GM20000 (cell line): ENCODE results near the gene UBE2O.

ENCODE experiments used
- DNase-seq: peaks from one replicate; pipeline ENCODE4 v3.0.0; 2012; ENCODE audit warnings: low spot score
- TF ChIP-seq, protein P1 (sequence below): IDR thresholded peaks from 2 replicates; pipeline ENCODE4 v1.5.1; 2012; ENCODE audit warnings: mild to moderate bottlenecking, control low read depth; ENCODE audit errors: extremely low read depth, missing control alignments

The UBE2O gene

DNA sequence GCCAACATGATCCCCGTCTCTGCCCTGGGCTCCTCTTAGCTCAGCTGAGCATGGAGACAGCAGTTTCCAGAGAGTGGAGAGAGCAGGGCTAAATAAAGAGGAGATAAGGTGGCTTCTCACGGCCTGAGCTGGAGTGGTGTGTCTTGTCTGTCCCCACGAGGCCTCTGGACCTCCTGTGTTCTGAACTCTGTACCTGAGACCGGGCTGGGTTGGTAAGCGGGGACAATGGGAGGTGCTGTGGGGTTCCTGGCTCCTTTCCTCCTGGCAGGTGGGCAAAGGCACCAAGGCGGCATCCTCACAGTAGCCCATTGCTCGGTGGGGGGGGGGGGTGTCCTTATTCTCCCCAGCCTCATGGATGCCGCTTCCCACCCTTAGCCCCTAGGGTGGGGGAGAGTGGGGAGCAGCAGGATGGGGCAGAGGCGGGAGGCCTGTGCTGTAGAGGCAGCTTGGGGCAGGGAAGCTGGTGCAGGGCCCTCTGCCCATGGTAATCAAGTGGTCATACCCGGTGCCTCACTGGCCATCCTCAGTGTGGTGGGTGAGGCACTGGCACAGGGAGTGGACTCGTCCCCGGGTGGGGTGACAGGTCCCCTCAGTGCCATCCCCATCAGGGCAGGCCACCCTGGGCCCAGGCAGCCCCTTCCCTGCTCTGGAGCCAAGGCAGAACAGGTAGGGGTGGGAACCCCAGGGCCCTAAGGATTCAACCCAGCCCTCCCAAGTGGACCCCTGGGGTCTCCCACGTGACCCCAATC lies 17.2 kb upstream of the UBE2O start:
- TF ChIP-seq, protein P1, sequence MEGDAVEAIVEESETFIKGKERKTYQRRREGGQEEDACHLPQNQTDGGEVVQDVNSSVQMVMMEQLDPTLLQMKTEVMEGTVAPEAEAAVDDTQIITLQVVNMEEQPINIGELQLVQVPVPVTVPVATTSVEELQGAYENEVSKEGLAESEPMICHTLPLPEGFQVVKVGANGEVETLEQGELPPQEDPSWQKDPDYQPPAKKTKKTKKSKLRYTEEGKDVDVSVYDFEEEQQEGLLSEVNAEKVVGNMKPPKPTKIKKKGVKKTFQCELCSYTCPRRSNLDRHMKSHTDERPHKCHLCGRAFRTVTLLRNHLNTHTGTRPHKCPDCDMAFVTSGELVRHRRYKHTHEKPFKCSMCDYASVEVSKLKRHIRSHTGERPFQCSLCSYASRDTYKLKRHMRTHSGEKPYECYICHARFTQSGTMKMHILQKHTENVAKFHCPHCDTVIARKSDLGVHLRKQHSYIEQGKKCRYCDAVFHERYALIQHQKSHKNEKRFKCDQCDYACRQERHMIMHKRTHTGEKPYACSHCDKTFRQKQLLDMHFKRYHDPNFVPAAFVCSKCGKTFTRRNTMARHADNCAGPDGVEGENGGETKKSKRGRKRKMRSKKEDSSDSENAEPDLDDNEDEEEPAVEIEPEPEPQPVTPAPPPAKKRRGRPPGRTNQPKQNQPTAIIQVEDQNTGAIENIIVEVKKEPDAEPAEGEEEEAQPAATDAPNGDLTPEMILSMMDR, result no peak
- no peak for DNase-seq

DNA sequence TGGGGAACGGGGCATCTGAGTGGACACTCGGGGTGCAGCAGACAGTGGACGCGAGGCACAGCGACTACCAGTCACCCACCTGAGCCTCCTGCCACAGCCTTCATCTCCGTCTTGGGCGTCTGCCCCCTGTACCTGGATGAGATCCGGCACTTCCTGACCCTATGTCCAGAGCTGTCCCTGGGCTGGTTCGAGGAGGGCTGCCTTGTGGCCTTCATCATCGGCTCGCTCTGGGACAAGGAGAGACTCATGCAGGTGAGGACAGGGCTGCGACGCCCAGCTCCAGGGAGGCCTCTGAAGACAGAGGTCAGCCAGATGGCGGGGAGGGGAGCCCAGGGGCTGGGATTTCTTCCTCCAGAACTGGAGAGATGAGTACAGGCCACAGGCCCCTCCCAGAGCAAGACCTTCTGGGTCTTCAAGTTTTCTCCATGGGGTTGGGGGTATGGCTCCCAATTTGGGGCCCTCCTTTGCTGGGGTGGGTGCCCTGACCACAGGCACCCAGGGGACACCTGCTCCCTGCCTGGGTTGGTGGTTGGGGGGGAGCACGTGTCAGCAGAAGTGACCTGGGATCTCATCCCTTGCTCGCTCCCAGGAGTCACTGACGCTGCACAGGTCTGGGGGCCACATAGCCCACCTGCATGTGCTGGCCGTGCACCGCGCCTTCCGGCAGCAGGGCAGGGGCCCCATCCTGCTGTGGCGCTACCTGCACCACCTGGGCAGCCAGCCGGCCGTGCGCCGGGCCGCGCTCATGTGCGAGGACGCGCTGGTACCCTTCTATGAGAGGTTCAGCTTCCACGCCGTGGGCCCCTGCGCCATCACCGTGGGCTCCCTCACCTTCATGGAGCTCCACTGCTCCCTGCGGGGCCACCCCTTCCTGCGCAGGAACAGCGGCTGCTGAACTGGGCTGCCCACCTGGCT lies 16.4 kb upstream of the UBE2O start:
- TF ChIP-seq, protein P1, result no peak
- DNase-seq, result no peak

DNA sequence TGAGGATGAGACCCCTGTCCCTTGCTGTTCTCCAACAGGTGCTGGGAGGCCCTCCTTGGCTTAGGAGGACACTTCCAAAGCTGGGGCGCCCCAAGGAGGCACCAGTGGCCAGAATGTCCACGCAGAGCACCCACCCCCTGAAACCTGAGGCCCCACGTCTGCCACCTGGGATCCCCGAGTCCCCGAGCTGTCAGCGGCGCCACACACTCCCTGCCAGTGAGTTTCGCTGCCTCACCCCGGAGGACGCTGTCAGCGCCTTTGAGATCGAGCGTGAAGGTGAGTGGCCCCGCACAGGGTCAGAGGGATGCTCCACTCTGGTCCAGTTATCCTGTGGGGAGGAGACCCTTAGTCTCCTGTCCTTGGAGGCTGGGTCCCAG lies 15.7 kb upstream of the UBE2O start:
- TF ChIP-seq, protein P1, result no peak
- DNase-seq, result no peak

DNA sequence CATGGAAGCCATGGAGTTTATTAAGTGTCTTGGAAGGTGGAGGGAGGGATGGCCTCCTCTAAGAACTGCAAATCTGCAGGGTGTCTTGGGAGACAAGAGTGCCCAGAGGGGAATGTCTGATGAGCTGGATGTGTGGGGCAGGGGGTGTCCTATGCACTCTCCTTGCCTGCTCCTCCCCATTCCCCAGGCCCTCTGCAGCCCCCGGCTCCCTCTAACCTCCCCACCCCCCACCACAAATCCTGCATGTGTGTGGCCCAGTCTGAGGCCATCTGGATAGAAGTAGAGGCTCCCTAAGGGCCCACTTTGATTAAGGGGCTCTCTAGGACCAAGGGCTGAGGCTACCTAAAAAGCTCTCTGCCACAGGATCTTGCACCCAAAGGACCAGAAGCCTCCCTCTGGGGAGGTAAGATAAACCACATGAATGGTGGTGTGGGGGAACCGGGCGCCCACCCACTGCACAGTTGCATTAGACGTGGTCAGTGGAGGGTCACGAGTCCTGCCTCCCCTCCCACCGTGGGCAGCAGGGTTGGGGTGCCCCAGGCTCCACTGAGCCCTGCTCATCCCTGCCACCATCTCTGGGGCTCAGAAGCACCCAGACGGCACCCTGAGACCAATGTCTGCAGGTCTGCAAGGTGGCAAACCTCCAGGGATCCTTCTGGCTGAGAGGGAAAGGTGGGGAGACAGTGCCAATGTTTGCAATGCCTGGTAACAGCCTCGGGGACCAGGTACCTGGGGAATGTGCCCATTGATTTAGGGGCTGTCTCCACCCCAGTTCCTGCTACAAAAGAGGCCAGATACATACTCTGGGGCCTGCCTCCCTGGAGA lies 15.1 kb upstream of the UBE2O start:
- DNase-seq, result no peak
- TF ChIP-seq, protein P1, result no peak

DNA sequence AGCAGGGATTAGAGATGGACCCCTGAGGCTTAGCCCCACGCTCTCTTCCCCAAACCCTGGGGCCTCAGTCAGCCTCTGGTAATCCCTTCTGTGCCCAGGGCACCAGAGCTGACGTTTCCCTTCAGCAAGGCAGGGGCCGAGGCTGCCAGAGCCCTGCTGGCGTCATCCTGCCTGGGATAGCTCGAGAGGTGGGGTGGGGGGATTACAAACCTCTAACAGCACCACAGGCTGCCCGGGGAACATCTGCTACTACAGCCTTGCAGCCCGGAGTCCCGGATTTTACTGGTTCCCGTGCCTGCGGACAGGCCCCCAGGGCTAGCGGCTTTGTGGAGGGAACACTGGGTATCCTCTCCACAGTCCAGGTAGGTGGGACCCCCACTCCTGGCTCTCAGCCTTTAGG lies 14.4 kb upstream of the UBE2O start, which contains the start of gene AANAT:
Gene AANAT, plus strand, starts transcription at position 238 of the 400 bp plus-strand sequence. CDS start 1,144 bp downstream, outside the sequence.
- TF ChIP-seq, protein P1, result no peak
- no peak for DNase-seq

DNA sequence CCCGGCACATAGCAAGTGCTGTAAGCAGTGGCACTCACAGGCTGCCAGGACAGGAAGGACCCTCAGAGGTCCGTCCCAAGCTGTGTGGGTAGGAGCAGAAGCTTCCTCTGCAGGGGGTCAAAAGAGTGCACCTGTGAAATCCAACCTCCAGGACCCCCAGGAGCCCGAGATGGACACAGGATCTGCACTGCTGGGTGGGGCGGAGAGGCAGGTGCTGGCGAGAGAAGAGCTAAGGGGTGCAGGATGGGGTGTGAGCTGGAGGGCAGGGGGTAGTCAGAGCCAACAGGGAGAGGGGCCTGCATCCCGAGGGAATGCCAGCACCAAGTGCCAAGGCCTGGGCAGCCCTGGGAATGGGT lies 13.8 kb upstream of the UBE2O start:
- TF ChIP-seq, protein P1, result no peak
- DNase-seq, result no peak
